ENCODE measurements around the gene NXNL2.

DNA sequence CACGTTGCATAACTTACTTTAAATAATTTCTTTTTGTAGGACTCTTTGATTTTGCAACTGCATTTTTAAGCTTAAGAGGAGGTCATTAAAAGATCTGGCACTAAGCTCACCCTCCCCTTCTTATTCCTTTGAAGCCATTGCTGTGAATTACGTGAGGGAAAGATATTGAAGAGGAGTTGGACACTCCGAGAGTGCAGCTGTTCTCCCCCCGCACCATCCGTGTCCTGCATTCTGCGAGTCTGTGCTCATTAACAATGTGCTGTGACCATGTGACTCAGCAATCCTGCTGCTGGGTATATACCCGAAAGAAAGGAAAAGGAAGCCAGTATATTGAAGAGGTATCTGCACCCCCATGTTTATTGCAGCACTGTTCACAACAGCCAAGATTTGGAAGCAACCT lies 40.0 kb downstream of the NXNL2 start:
- TF ChIP-seq CTCF (IDR thresholded peaks at IDR 0.05) (no peak), POLR2A (IDR thresholded peaks at IDR 0.05) (no peak)

Measured in Peyer's patch (tissue), 4 donors.